ENCODE measurements around the gene SEC63.

Gene SEC63

GRCh38 chr6:107846262-107846795 lies 111.7 kb downstream of the SEC63 start:
- no peak overlapping the region for H3K4me3 ChIP-seq (ENCODE audit: low read depth, low read length)
- TF ChIP-seq, protein P1, sequence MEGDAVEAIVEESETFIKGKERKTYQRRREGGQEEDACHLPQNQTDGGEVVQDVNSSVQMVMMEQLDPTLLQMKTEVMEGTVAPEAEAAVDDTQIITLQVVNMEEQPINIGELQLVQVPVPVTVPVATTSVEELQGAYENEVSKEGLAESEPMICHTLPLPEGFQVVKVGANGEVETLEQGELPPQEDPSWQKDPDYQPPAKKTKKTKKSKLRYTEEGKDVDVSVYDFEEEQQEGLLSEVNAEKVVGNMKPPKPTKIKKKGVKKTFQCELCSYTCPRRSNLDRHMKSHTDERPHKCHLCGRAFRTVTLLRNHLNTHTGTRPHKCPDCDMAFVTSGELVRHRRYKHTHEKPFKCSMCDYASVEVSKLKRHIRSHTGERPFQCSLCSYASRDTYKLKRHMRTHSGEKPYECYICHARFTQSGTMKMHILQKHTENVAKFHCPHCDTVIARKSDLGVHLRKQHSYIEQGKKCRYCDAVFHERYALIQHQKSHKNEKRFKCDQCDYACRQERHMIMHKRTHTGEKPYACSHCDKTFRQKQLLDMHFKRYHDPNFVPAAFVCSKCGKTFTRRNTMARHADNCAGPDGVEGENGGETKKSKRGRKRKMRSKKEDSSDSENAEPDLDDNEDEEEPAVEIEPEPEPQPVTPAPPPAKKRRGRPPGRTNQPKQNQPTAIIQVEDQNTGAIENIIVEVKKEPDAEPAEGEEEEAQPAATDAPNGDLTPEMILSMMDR (IDR thresholded peaks at IDR 0.05; ENCODE audit: low read depth, low read length, missing control alignments) = no peak
- in situ Hi-C loops (cut with HindIII; ENCODE audit: low sequenced_read_pairs) = no loop called here
- DNase-seq (ENCODE audit: low read depth) = no peak

- no peak overlapping the region for H3K4me3 ChIP-seq (ENCODE audit: low read depth, low read length)
- in situ Hi-C loops (cut with HindIII; ENCODE audit: low sequenced_read_pairs) = no loop called here
- no peak for DNase-seq (ENCODE audit: low read depth)
- TF ChIP-seq, protein P1 (IDR thresholded peaks at IDR 0.05; ENCODE audit: low read depth, low read length, missing control alignments) = no peak
Observed at GRCh38 chr6:107845777-107846176, 112.2 kb downstream of the SEC63 start.

- in situ Hi-C loops (cut with HindIII; ENCODE audit: low sequenced_read_pairs) = no loop called here
- TF ChIP-seq, protein P1 (IDR thresholded peaks at IDR 0.05; ENCODE audit: low read depth, low read length, missing control alignments) = no peak
- no peak overlapping the region for H3K4me3 ChIP-seq (ENCODE audit: low read depth, low read length)
- DNase-seq (ENCODE audit: low read depth) = no peak
Observed at GRCh38 chr6:107843400-107843799, 114.6 kb downstream of the SEC63 start.

- in situ Hi-C loops (cut with HindIII; ENCODE audit: low sequenced_read_pairs) = no loop called here
- TF ChIP-seq, protein P1 (IDR thresholded peaks at IDR 0.05; ENCODE audit: low read depth, low read length, missing control alignments) = no peak
- DNase-seq (ENCODE audit: low read depth) = no peak
- no peak overlapping the region for H3K4me3 ChIP-seq (ENCODE audit: low read depth, low read length)
Observed at GRCh38 chr6:107841275-107841670, 116.7 kb downstream of the SEC63 start.

GRCh38 chr6:107840636-107841274 lies 117.3 kb downstream of the SEC63 start:
- in situ Hi-C loops (cut with HindIII; ENCODE audit: low sequenced_read_pairs) = no loop called here
- no peak overlapping the region for H3K4me3 ChIP-seq (ENCODE audit: low read depth, low read length)
- DNase-seq (ENCODE audit: low read depth) = no peak
- TF ChIP-seq, protein P1 (IDR thresholded peaks at IDR 0.05; ENCODE audit: low read depth, low read length, missing control alignments) = no peak

- no peak for DNase-seq (ENCODE audit: low read depth)
- no peak overlapping the region for H3K4me3 ChIP-seq (ENCODE audit: low read depth, low read length)
- in situ Hi-C loops (cut with HindIII; ENCODE audit: low sequenced_read_pairs) = no loop called here
- TF ChIP-seq, protein P1 (IDR thresholded peaks at IDR 0.05; ENCODE audit: low read depth, low read length, missing control alignments) = no peak
Observed at GRCh38 chr6:107833136-107833535, 124.9 kb downstream of the SEC63 start.
